ENCODE data around the gene ZNF70. TPM values are rescaled to one million over a fixed set of nuclear protein-coding genes. Genes with fewer than 3 reads are reported as not detected.

The ZNF70 gene
- total RNA-seq, 1 experiment from 2014 or later = 3.2 TPM

DNA sequence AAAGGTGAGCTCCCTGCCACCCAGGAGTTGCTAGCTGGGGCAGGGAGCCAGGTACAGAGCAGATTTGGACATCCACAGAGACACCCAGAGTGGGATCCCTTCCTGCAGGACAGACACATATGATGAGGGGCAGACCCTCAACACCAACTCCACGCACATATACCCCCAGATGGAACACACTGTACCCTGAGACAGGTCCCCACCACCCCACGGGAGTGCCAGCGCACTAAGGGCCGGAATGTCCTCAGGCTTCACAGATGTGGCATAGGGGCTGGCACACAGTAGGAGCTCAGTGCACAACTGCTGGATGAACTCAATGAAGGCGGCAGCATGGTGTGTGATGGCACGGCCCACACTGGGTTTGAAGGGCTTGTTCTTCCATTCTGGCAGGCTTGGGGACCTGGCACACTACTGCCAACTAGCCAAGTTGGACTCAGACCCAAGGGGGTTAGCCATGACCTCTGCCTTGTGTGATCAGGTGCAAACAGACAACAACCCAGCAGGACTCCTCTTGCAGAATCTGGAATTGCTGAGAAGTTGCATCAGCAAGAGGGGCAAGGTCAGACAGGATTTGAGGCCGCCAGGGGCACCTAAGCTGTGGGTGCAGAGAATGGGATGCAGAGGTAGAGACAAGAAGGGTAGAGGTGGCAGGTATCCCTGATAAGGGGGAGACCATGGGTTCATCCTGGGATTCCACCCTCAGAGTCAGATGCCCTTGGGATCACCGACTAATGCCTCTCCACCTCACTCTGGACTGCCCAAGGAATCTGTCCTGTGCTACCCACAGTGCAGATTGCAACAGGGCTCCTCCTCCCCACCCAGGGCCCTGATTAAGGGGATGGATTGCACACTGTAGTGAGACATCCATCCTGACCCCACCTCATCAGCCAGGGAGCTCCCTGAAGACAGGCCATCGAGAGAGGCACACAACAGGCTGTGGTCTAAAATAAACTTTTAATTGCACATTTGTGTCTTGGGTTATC lies 14.3 kb upstream of the ZNF70 start:
- BruUV-seq (replicated peaks) = no TSS peak
- DNase-seq (ENCODE audit: low read depth, low spot score) = no peak
- Histone ChIP-seq H3K27ac (ENCODE audit: low read depth, low read length) (peak overlapping the region; percentile 20; the same call in 1 of the 2 replicates), H3K9me3 (ENCODE audit: control insufficient read depth in 1 of 2, insufficient read depth in 1 of 2, low read depth in 1 of 2, low read length in 2 of 2) (no peaks in the 10 kb centered on the region), H3K9ac (ENCODE audit: low read length) (no peak overlapping the region), H2AFZ (ENCODE audit: low read depth, low read length, poor library complexity, severe bottlenecking) (no peak overlapping the region), H3K27me3 (ENCODE audit: insufficient read depth, low read length) (no peaks in the 10 kb centered on the region), H4K20me1 (ENCODE audit: insufficient read depth) (no peaks in the 10 kb centered on the region), H3K79me2 (ENCODE audit: insufficient read depth, low read length) (peaks cover 35% of the 10 kb centered on the region), H3K9me2 (ENCODE audit: insufficient read depth) (no peaks in the 10 kb centered on the region), H3K4me1 (ENCODE audit: control insufficient read depth in 1 of 2, insufficient read depth in 2 of 2, low read length in 2 of 2) (peaks cover 8 to 48% of the 10 kb centered on the region in 2 experiments; a peak in 3 of 4 replicates), H3K4me3 (replicated peaks in 1 of 2; ENCODE audit: low read depth in 1 of 2, low read length in 2 of 2) (no peak overlapping the region), H3K36me3 (ENCODE audit: control insufficient read depth in 1 of 2, insufficient read depth in 2 of 2, low read length in 2 of 2) (peaks cover 9 to 20% of the 10 kb centered on the region in 2 experiments; a peak in 3 of 4 replicates), H3K4me2 (ENCODE audit: low read length) (peak overlapping the region; percentile 17)
- POLR2A ChIA-PET = no interaction called here
- TF ChIP-seq CBX3 (IDR thresholded peaks at IDR 0.05; ENCODE audit: low read depth) (no peak), SRF (IDR thresholded peaks at IDR 0.05; ENCODE audit: low read depth) (no peak), RAD21 (IDR thresholded peaks at IDR 0.05; ENCODE audit: low read depth) (no peak), EZH2 (IDR thresholded peaks at IDR 0.05) (no peak)
- CTCF ChIA-PET = no interaction called here
- RAD21 ChIA-PET (ENCODE audit: low non-redundant PET in 1 of 2, low total read pairs in 2 of 2, uncharacterized antibody in 2 of 2, unreplicated experiment in 2 of 2) = no interaction called here
- ATAC-seq = no peak
- intact Hi-C loops (cut with micrococcal nuclease) = loop anchor here (5.0 to 10.0 kb wide), 2 partner anchors 82 to 190 kb away; no protein-coding TSS in a partner anchor

DNA sequence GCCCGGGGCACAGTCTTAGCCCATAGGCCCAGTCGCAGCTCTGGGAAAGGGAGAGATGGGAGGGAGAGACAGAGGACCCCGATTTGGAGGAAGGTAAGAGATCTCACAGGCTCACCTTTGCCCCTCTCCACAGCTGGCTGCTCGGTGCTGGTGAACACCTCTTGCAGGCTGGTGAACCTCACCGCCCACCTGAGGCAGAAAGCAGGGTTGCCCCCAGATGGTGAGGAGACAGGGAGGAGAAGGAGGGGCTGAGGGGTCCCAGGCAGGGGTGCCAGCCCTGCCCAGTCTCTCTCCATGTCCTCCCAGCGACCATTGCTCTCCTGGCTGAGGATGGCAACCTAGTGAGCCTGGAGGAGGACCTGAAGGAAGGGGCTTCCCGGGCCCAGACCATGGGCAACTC lies 13.0 kb upstream of the ZNF70 start:
- H3K27me3 ChIP-seq (ENCODE audit: insufficient read depth, low read length) = no peaks in the 10 kb centered on the region
- no peak for DNase-seq (ENCODE audit: low read depth, low spot score)
- no TSS peak for BruUV-seq (replicated peaks)
- H2AFZ ChIP-seq (ENCODE audit: low read depth, low read length, poor library complexity, severe bottlenecking) = no peak overlapping the region
- no peaks in the 10 kb centered on the region for H4K20me1 ChIP-seq (ENCODE audit: insufficient read depth)
- intact Hi-C loops (cut with micrococcal nuclease) = loop anchor here (10.0 kb wide), 1 partner anchor 191 kb away; no protein-coding TSS in a partner anchor
- peaks cover 9 to 20% of the 10 kb centered on the region in 2 experiments; a peak in 3 of 4 replicates for H3K36me3 ChIP-seq (ENCODE audit: control insufficient read depth in 1 of 2, insufficient read depth in 2 of 2, low read length in 2 of 2)
- H3K9me2 ChIP-seq (ENCODE audit: insufficient read depth) = no peaks in the 10 kb centered on the region
- ChIA-PET CTCF (no interaction called here), RAD21 (ENCODE audit: low non-redundant PET in 1 of 2, low total read pairs in 2 of 2, uncharacterized antibody in 2 of 2, unreplicated experiment in 2 of 2) (no interaction called here), POLR2A (no interaction called here)
- no peak for ATAC-seq
- no peak overlapping the region for H3K9ac ChIP-seq (ENCODE audit: low read length)
- H3K4me1 ChIP-seq (ENCODE audit: control insufficient read depth in 1 of 2, insufficient read depth in 2 of 2, low read length in 2 of 2) = peaks cover 6 to 44% of the 10 kb centered on the region in 2 experiments; a peak in 3 of 4 replicates
- H3K4me2 ChIP-seq (ENCODE audit: low read length) = no peak overlapping the region
- no peaks in the 10 kb centered on the region for H3K9me3 ChIP-seq (ENCODE audit: control insufficient read depth in 1 of 2, insufficient read depth in 1 of 2, low read depth in 1 of 2, low read length in 2 of 2)
- no peak for TF ChIP-seq SIN3A (IDR thresholded peaks at IDR 0.05; ENCODE audit: low read depth)
- no peak for TF ChIP-seq TCF7L2 (IDR thresholded peaks at IDR 0.05; ENCODE audit: borderline replicate concordance, extremely low read depth, insufficient read depth, insufficient read length)
- no peak for TF ChIP-seq CTCF (IDR thresholded peaks at IDR 0.05 in 2 of 3, conservative IDR thresholded peaks at IDR 0.05 in 1 of 3; ENCODE audit: borderline replicate concordance in 1 of 3, insufficient read depth in 1 of 3, low read depth in 2 of 3, low read length in 2 of 3)
- no peak for TF ChIP-seq YY1 (IDR thresholded peaks at IDR 0.05; ENCODE audit: extremely low read depth, insufficient replicate concordance, low read depth, low read length)
- H3K27ac ChIP-seq (ENCODE audit: low read depth, low read length) = no peak overlapping the region; the same call in 1 of the 2 replicates
- H3K4me3 ChIP-seq (replicated peaks in 1 of 2; ENCODE audit: low read depth in 1 of 2, low read length in 2 of 2) = no peak overlapping the region
- peaks cover 35% of the 10 kb centered on the region for H3K79me2 ChIP-seq (ENCODE audit: insufficient read depth, low read length)
